NCI-H2081 (cell line): ENCODE results near the gene NUMB.

ENCODE experiments used
- DNase-seq, 2 experiments: peaks; one replicate each; lab custom pipeline; 2025; lab: John Stamatoyannopoulos, UW

Gene NUMB

GRCh38 chr14:73289729-73290128 lies 168.6 kb downstream of the NUMB start:
- no peak for DNase-seq

- no peak for DNase-seq
These were observed 169.0 kb downstream of the NUMB start for GRCh38 chr14:73289308-73289707.

- no peak for DNase-seq
These were observed 171.3 kb downstream of the NUMB start for GRCh38 chr14:73287071-73287470.

GRCh38 chr14:73286598-73286997 lies 171.7 kb downstream of the NUMB start:
- DNase-seq = no peak

GRCh38 chr14:73285979-73286378 lies 172.4 kb downstream of the NUMB start:
- no peak for DNase-seq

GRCh38 chr14:73283608-73284379 lies 174.6 kb downstream of the NUMB start:
- no peak for DNase-seq

GRCh38 chr14:73280903-73281302 lies 177.4 kb downstream of the NUMB start:
- no peak for DNase-seq

GRCh38 chr14:73277376-73277775 lies 181.0 kb downstream of the NUMB start:
- no peak for DNase-seq

GRCh38 chr14:73276836-73277235 lies 181.5 kb downstream of the NUMB start:
- DNase-seq = no peak

- no peak for DNase-seq
These were observed 184.5 kb downstream of the NUMB start for GRCh38 chr14:73273799-73274198.

- DNase-seq = no peak
These were observed 186.0 kb downstream of the NUMB start for GRCh38 chr14:73272393-73272792.

GRCh38 chr14:73269729-73270531 lies 188.4 kb downstream of the NUMB start:
- no peak for DNase-seq

GRCh38 chr14:73267474-73267873 lies 190.9 kb downstream of the NUMB start:
- no peak for DNase-seq

- DNase-seq = no peak
These were observed 192.0 kb downstream of the NUMB start for GRCh38 chr14:73266317-73266716.

GRCh38 chr14:73265721-73266046 lies 192.7 kb downstream of the NUMB start:
- no peak for DNase-seq

- DNase-seq = no peak
These were observed 193.2 kb downstream of the NUMB start for GRCh38 chr14:73264885-73265720.

- DNase-seq = no peak
These were observed 194.1 kb downstream of the NUMB start for GRCh38 chr14:73264080-73264884.

GRCh38 chr14:73263606-73264005 lies 194.7 kb downstream of the NUMB start:
- no peak for DNase-seq

- DNase-seq = no peak
These were observed 195.7 kb downstream of the NUMB start for GRCh38 chr14:73262427-73263183.

GRCh38 chr14:73261520-73262426 lies 196.6 kb downstream of the NUMB start:
- DNase-seq = no peak
